Esophagus squamous epithelium (tissue), 5 donors: ENCODE results near the gene COL15A1. TPM values are rescaled to one million over a fixed set of nuclear protein-coding genes. Genes with fewer than 3 reads are reported as not detected.
A peak's percentile ranks its signal among the peaks of the same experiment; 100 is the strongest.

Experiments used
- DNase-seq: peaks from one replicate; lab custom pipeline; 2025; lab: John Stamatoyannopoulos, UW
- H3K27ac ChIP-seq, 4 donors: fragments of 200-600 bp; sonication (generic); one replicate each; pipeline ENCODE4 v1.5.1; 2016 to 2019; ENCODE audit warnings: mild to moderate bottlenecking in 1 of 4
- H3K27me3 ChIP-seq, 4 donors: fragments of 200-600 bp; sonication (generic); 1 replicate in 3 of 4; 2 replicates in 1 of 4; pipeline versions ENCODE4 v1.5.1 to v1.6.0; 2017 to 2021; ENCODE audit warnings: antibody characterized with exemption in 1 of 4
- H3K36me3 ChIP-seq, 3 donors: fragments of 200-600 bp; sonication (generic); one replicate each; pipeline ENCODE4 v1.5.1; 2016 to 2019
- H3K4me1 ChIP-seq, 3 donors: fragments of 200-600 bp; sonication (generic); one replicate each; pipeline ENCODE4 v1.5.1; 2017 to 2019
- H3K4me3 ChIP-seq, 4 donors: fragments of 200-600 bp; sonication (generic); 1 replicate in 3 of 4; 2 replicates in 1 of 4; pipeline ENCODE4 v1.5.1; 2016 to 2019; ENCODE audit warnings: mild to moderate bottlenecking in 2 of 4, moderate library complexity in 1 of 4
- H3K9me3 ChIP-seq, 3 donors: fragments of 200-600 bp; sonication (generic); one replicate each; pipeline ENCODE4 v1.5.1; 2016 to 2019
- CTCF ChIP-seq, 6 experiments: fragments of 450-650 bp in 4 of 6; fragments of 200-600 bp in 2 of 6; sonication (generic) in 2 of 6; IDR thresholded peaks; one replicate each; pipeline ENCODE4 v1.5.1; 2016 to 2019; ENCODE audit warnings: antibody characterized with exemption in 6 of 6, mild to moderate bottlenecking in 4 of 6, moderate library complexity in 4 of 6
- POLR2A ChIP-seq, 4 donors: fragments of 450-650 bp; IDR thresholded peaks; one replicate each; pipeline ENCODE4 v1.6.1; 2017; ENCODE audit warnings: antibody characterized with exemption in 4 of 4, mild to moderate bottlenecking in 4 of 4, moderate library complexity in 3 of 4
- WGBS, 2 donors: methylation state at CpG; one replicate each; pipeline ENCODE4 v1.1.5; 2018; 5-methylcytosine and 5-hydroxymethylcytosine counted together
- intact Hi-C: fragments of 100-400 bp; cut with DNase I; formaldehyde crosslinking; loops from one replicate; pipeline ENCODE4 v1.15.0; 2022
- total RNA-seq, 4 donors: library from RNA; depleted of rRNA; stranded (reverse); fragments of >200 nt; gene quantifications; one replicate each; pipeline ENCODE4 v1.1.0, GENCODE V29; 2016
- donor health status: DM: yes; HTN: yes; CAD: no.

COL15A1 gene
- total RNA-seq, 4 donors from 2014 or later = 3.4 to 33.2 (median 9.7) TPM

- intact Hi-C loops = no loop called here
- TF ChIP-seq POLR2A (IDR thresholded peaks at IDR 0.05) = no peak
- TF ChIP-seq CTCF (IDR thresholded peaks at IDR 0.05) = no peak
- Histone ChIP-seq H3K4me3 (no peak overlapping the region), H3K9me3 (no peaks in the 10 kb centered on the region), H3K27me3 (no peaks in the 10 kb centered on the region), H3K27ac (no peak overlapping the region), H3K4me1 (peaks cover 17 to 41% (median 17%) of the 10 kb centered on the region in 3 donors), H3K36me3 (no peaks in the 10 kb centered on the region)
- 81 to 94% methylated on average over 2 of the region's 2 CpGs for WGBS, 2 donors
- no peak for DNase-seq
These were observed 158.1 kb downstream of the COL15A1 start for GRCh38 chr9:99101812-99102211.

DNA sequence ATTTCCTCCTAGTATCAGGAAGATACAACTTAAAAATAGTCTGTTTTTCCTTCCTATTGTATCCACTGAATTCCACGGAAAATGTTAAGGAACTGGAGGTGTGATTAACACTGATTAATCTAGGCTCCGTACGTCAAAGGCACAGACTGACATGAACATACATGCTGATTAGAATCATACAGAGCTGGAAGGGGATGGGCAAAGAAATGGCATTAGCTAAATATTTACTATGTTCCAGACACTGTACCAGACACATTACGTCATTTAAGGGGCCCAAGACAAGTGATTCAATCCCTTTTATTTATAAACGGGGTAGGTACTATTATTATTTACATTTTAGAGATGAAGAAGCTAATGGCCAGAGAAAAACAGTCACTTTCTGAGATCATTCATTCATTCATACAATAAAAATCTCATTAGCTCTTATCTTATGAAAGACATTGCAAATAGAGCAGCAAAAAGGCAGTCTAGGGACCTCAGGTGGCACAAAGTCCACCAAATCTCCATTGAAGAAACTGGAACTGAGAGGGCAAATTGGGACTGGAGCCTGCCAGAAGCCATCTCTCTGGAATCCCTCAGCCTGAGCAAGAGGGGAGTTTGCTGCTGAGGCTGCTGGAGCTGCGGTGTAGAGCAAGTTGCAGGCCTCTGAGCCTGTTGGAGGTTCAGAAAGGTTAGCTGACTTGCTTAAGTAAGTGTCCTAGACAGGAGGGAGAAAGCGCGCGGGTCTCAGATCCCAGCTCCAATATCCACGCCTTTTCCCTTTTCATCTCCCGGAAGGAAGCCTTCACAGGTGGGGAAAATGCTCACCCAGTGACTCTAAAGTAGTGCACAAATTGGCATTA lies 159.6 kb downstream of the COL15A1 start:
- no peak for DNase-seq
- WGBS, 2 donors = 33 to 45% methylated on average over 11 of the region's 11 CpGs
- H3K4me1 ChIP-seq = peaks cover 27 to 55% (median 27%) of the 10 kb centered on the region in 3 donors

DNA sequence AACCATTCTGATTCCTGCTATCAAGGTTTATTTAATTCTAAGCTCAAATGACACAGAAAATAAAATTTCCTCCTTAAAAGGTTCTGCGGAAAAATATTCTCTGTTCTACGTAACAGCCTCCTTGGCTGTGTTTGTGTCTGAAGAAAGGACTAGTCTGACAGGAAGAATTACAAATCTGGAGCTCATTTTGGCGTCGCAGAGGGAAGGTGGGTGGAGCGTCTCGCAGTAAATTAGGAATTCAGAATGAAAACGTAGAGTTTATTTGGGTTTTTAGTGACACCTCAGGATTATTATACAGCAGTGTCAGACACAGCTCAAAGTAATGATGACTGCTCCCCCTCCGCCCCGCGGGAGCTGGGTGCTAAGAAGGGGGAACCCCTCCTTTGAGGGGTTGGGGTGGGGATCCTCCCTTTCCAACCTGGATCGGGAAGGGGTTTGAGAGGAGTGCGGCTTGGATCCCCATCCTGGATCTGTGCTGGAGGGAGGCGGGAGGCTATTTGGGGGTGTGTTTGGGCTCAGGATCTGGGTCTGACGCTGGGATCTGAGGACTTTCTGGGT lies 160.3 kb downstream of the COL15A1 start:
- H3K9me3 ChIP-seq = no peaks in the 10 kb centered on the region
- H3K4me3 ChIP-seq = peak overlapping the region; percentile 76 to 92 (median 82)
- intact Hi-C loops = no loop called here
- 4 to 5% methylated on average over 11 to 14 of the region's 14 CpGs for WGBS, 2 donors
- DNase-seq = no peak
- H3K27me3 ChIP-seq = no peaks in the 10 kb centered on the region
- peak overlapping the region; percentile 91 to 99 (median 96) for H3K27ac ChIP-seq
- H3K36me3 ChIP-seq = no peaks in the 10 kb centered on the region
- peaks cover 27 to 62% (median 27%) of the 10 kb centered on the region in 3 donors for H3K4me1 ChIP-seq
- TF ChIP-seq CTCF (IDR thresholded peaks at IDR 0.05) (no peak), POLR2A (IDR thresholded peaks at IDR 0.05) (no peak)

More for the DNA sequence above, 159.6 kb downstream of the COL15A1 start:
- Histone ChIP-seq H3K27ac (peak overlapping the region; percentile 91 to 99 (median 96)), H3K36me3 (no peaks in the 10 kb centered on the region), H3K27me3 (no peaks in the 10 kb centered on the region), H3K9me3 (no peaks in the 10 kb centered on the region), H3K4me3 (peak overlapping the region in 3 of 4 donors; percentile 76 to 92 (median 78))
- TF ChIP-seq CTCF (IDR thresholded peaks at IDR 0.05) (no peak), POLR2A (IDR thresholded peaks at IDR 0.05) (no peak)
- intact Hi-C loops = no loop called here

DNA sequence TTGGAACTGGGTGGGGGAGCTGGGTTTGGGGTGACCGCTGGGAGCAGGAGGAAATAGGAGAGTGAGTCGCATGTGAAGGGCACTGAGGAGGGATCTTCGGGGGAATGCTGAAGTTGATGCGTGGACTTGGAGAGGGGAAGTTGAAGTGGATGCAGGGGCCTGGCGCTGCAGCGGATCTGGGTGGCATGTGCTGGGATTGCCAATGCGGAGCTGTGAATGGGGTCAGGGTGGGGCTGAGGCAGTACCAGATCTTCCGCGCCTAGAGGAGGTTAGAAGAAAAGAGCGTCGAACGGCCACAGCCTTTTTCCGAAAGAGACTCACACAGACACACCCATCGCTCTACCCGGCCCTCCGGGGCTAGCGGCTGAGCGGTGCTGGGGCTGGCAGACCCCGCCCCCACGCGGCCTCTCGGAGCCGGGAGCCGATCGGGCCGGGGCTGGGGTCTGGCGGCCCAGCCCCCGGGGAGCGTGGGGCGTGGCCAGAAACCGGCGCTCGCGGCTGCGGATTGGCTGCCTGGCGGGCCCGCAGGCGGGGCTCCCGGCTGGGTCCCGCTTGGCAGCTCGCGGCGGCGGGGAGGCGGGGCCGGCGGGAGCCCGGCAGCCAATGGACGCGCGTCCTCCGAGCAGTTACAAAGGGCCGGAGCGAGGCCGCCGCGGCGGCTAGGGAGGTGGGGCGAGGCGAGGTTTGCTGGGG lies 160.9 kb downstream of the COL15A1 start, which contains the start of gene TGFBR1:
TSS of gene TGFBR1 (plus strand) at position 655 of the 693 bp plus-strand sequence. CDS start 93 bp downstream, outside the sequence.
- WGBS, 2 donors = 0 to 2% methylated on average over 12 to 17 of the region's 60 CpGs
- peak in 3 of 4 donors; percentile 86 to 92 (median 87) for TF ChIP-seq POLR2A (IDR thresholded peaks at IDR 0.05)
- peak in 4 of 6 experiments; percentile 7 to 45 (median 18) for TF ChIP-seq CTCF (IDR thresholded peaks at IDR 0.05)
- DNase-seq = peak; percentile 63
- Histone ChIP-seq H3K9me3 (no peaks in the 10 kb centered on the region), H3K4me1 (peaks cover 27 to 67% (median 27%) of the 10 kb centered on the region in 3 donors), H3K36me3 (no peaks in the 10 kb centered on the region), H3K27me3 (no peaks in the 10 kb centered on the region), H3K27ac (peak within 1 kb of the TSS; percentile 91 to 99 (median 96)), H3K4me3 (peak within 1 kb of the TSS; percentile 76 to 92 (median 82))
- intact Hi-C loops = no loop called here
